ENCODE measurements around the gene DTX1. TPM values are rescaled to one million over a fixed set of nuclear protein-coding genes. Genes with fewer than 3 reads are reported as not detected.

Gene DTX1
- polyA plus RNA-seq, 4 donors = 3.9 to 16.0 (median 11.6) TPM

GRCh38 chr12:113069751-113070116 lies 13.2 kb downstream of the DTX1 start:
- DNase-seq (ENCODE audit: low read depth in 4 of 4, low spot score in 3 of 4) = no peak

GRCh38 chr12:113070117-113070906 lies 13.8 kb downstream of the DTX1 start:
- no peak for DNase-seq (ENCODE audit: low read depth in 4 of 4, low spot score in 3 of 4)

- DNase-seq (ENCODE audit: low read depth in 4 of 4, low spot score in 3 of 4) = no peak
These were observed 14.9 kb downstream of the DTX1 start for GRCh38 chr12:113071135-113072112.

GRCh38 chr12:113072136-113072535 lies 15.6 kb downstream of the DTX1 start:
- no peak for DNase-seq (ENCODE audit: low read depth in 4 of 4, low spot score in 3 of 4)

GRCh38 chr12:113073586-113073985 lies 17.1 kb downstream of the DTX1 start:
- no peak for DNase-seq (ENCODE audit: low read depth in 4 of 4, low spot score in 3 of 4)

GRCh38 chr12:113075137-113075683 lies 18.7 kb downstream of the DTX1 start:
- no peak for DNase-seq (ENCODE audit: low read depth in 4 of 4, low spot score in 3 of 4)

GRCh38 chr12:113077057-113077858 lies 20.7 kb downstream of the DTX1 start:
- no peak for DNase-seq (ENCODE audit: low read depth in 4 of 4, low spot score in 3 of 4)

GRCh38 chr12:113077859-113078255 lies 21.3 kb downstream of the DTX1 start:
- no peak for DNase-seq (ENCODE audit: low read depth in 4 of 4, low spot score in 3 of 4)

- DNase-seq (ENCODE audit: low read depth in 4 of 4, low spot score in 3 of 4) = no peak
These were observed 25.3 kb downstream of the DTX1 start for GRCh38 chr12:113081873-113082272.

GRCh38 chr12:113082486-113083148 lies 26.1 kb downstream of the DTX1 start:
- no peak for DNase-seq (ENCODE audit: low read depth in 4 of 4, low spot score in 3 of 4)

GRCh38 chr12:113083863-113084435 lies 27.4 kb downstream of the DTX1 start:
- no peak for DNase-seq (ENCODE audit: low read depth in 4 of 4, low spot score in 3 of 4)

GRCh38 chr12:113086249-113087164 lies 30.0 kb downstream of the DTX1 start:
- DNase-seq (ENCODE audit: low read depth in 4 of 4, low spot score in 3 of 4) = no peak

GRCh38 chr12:113087193-113087592 lies 30.7 kb downstream of the DTX1 start:
- no peak for DNase-seq (ENCODE audit: low read depth in 4 of 4, low spot score in 3 of 4)

- DNase-seq (ENCODE audit: low read depth in 4 of 4, low spot score in 3 of 4) = no peak
These were observed 31.5 kb downstream of the DTX1 start for GRCh38 chr12:113088037-113088436.

- DNase-seq (ENCODE audit: low read depth in 4 of 4, low spot score in 3 of 4) = no peak
These were observed 32.6 kb downstream of the DTX1 start for GRCh38 chr12:113088971-113089756.

GRCh38 chr12:113089839-113090238 lies 33.3 kb downstream of the DTX1 start:
- no peak for DNase-seq (ENCODE audit: low read depth in 4 of 4, low spot score in 3 of 4)

GRCh38 chr12:113090740-113091139 lies 34.2 kb downstream of the DTX1 start:
- no peak for DNase-seq (ENCODE audit: low read depth in 4 of 4, low spot score in 3 of 4)

- DNase-seq (ENCODE audit: low read depth in 4 of 4, low spot score in 3 of 4) = no peak
These were observed 35.0 kb downstream of the DTX1 start for GRCh38 chr12:113091506-113091905.
